ENCODE results near the gene POLR1E.

DNA sequence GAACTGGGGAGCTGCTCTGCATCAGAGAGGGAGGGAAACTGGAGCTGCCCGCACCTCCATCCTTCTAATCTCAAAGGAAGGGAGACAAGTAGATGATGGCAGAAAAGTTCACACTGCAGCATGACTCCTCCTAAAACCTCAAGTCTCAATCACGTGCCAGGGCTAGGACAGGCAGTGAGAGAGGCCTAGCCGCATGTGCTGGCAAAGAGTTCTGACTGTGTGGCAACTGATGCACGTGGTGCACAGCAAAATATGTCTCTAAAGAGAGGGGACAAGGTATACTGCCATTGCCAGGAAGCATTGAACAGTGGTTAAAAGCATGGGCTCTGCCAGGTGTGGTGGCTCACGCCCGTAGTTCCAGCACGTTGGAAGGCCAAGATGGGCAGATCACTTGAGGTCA lies 52.4 kb downstream of the POLR1E start:
- TF ChIP-seq CTCF (IDR thresholded peaks at IDR 0.05) (no peak), POLR2A (IDR thresholded peaks at IDR 0.05) (no peak), POLR2AphosphoS5 (IDR thresholded peaks at IDR 0.05) (no peak), EP300 (IDR thresholded peaks at IDR 0.05; ENCODE audit: low read depth) (no peak)
